ENCODE measurements around the gene MT1X.

The MT1X gene

DNA sequence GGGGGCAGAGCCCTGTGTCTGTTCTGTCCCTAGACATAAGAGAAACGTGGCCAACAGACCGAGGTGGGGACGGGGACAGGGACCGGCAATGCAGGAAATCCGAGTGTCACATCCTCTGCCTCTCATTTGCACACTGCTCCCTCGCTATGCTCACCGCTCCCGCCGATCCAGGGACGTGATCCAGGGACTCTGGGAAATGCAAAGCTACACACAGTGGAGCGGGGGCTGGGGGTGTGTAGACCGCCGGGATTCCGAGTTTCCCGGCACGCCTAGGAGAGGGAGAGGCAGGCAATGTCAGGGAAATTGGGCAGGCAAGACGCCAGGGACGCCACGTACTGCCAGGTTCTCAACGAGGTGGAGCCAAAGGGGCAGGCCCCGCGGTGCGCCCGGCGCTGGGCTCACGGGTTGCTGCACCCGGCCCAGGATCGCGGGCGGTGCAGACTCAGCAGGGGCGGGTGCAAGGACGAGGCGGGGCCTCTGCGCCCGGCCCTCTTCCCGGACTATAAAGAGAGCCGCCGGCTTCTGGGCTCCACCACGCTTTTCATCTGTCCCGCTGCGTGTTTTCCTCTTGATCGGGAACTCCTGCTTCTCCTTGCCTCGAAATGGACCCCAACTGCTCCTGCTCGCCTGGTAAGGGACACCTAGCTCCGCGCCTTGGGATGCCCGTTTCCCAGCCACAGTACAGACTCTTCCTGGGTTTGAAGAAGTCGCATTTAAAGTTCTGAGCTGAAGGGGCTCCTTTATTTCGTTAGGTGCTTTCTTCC lies at the start of gene MT1X:
Gene MT1X (plus strand): TSS at position 532 of the 764 bp plus-strand sequence. CDS start 71 bp downstream, at position 603.
- DNase-seq (ENCODE audit: low read depth in 2 of 2), result peak; percentile 76 to 87

DNA sequence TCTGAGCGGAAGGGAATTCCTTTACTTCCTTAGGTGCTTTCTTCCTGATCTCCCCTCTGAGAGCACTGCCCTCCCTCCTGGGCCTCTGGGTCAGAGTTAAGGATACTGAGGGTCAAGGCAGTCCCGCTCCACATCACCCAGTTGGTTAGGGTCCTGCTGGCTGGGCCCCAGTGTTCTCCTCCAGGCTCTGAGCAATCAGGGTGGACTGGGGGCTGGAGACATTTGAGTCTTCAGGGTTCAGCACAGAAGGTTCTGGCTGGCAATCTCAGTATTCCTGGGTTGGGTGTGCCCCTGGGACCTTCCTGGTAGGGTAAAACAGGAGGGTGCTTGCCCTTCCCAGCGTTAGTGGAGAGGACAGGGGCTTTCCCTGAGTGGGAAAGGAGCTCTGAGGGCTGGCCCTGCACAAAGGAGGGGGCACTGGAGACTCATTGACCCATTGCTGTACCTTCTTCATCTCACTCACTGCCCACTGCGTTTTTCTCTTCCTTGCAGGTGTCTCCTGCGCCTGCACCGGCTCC lies 49.4 kb upstream of the MT1X start:
- DNase-seq (ENCODE audit: low read depth in 2 of 2), result no peak

DNA sequence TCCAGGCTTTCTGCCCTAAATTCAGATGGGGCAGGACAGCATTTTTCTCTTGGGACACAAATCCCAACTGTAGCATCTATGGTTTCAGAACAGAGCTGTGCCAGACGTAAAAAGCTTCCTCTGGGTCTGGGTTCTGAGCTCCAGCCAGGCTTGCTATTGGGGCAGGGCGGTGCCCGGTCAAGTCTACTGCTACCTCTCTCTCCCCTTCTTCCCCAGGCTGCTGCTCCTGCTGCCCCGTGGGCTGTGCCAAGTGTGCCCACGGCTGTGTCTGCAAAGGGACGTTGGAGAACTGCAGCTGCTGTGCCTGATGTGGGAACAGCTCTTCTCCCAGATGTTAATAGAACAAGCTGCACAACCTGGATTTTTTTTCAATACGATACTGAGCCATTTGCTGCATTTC lies 48.7 kb upstream of the MT1X start:
- DNase-seq (ENCODE audit: low read depth in 2 of 2), result no peak

GRCh38 chr16:56634715-56635440 lies 47.4 kb upstream of the MT1X start:
- no peak for DNase-seq (ENCODE audit: low read depth in 2 of 2)

DNA sequence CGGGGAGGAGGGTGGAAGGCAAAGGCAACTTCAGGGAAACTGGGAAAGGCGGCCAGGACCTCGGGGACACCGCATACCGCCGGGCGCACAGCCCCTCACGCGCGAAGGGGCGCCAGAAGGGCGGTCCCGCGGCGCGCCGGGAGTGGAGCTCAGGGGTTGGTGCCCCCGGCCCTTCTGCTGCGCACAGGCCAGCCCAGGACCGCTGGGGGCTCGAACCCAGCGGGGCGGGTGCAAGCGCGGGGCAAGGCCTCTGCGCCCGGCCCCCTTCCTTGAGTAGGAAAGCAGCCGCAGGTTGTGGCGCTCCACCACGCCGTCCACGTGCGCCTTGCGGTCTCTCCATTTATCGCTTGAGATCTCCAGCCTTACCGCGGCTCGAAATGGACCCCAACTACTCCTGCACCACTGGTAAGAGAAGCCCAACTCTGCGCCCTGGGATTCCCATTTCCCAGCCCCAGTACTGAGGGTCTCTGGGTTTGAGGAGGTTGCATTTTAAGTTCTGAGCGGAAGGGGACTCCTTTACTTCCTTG lies 46.8 kb upstream of the MT1X start:
- DNase-seq (ENCODE audit: low read depth in 2 of 2), result no peak

DNA sequence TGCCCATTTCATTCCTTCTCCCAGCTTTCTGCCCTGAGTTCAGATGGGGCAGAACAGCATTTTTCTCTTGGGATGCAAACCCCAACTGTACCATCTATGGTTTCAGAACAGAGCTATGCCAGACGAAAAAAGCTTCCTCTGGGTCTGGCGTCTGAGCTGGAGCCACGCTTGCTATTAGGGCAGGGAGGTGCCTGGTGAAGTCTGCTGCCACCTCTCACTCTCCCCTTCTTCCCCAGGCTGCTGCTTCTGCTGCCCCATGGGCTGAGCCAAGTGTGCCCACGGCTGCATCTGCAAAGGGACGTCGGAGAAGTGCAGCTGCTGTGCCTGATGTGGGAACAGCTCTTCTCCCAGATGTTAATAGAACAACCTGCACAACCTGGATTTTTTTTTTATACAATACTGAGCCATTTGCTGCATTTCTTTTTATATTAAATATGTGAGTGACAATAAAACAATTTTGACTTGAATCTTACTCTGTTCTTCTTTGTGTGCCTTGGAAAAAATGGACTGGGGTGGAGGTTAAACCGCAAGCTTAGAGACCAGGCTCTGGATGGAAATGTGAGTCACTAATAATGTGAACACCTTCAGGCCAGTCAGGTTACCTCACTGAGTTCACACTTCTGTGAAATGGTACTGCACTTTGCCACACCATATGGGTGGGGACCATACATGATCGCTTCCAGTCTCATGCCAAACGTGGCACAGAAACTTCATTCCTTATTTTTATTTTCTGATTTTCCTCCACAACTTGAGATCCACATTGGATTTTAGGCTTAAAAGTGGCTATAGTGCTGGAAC lies 45.5 kb upstream of the MT1X start:
- no peak for DNase-seq (ENCODE audit: low read depth in 2 of 2)

DNA sequence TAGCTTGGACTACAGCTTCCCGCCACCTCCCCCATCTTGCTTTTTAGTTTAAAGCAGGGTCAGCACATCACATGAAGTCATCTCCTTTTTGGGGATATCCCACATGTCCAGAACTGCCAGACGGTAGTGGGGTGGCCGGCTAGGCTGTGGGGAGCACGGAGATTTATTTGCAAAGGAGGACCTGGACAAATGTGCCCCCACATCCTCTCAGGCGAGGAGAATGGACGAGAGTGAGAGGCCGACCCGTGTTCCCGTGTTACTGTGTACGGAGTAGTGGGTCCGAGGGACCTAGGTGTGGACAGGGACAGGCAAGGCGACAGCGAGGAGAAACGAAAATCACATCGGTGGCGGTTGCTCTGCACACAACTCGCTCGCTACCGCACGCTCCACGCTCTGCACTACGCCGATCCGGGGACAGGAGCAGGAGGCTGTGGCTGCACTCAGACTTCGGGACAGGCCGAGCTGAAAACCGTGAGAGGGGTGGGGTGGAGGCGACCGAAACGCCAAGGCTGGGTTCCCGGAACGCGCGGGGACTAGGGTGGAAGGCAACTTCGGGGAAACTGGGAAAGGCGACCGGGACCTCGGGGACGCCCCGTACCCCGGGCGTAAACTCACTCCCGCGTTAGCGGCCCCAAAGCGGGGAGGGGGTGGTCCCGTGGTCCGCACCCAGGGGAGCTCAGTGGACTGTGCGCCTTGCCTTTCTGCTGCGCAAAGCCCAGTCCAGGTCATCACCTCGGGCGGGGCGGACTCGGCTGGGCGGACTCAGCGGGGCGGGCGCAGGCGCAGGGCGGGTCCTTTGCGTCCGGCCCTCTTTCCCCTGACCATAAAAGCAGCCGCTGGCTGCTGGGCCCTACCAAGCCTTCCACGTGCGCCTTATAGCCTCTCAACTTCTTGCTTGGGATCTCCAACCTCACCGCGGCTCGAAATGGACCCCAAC lies 44.2 kb upstream of the MT1X start, which contains the start of gene MT1A:
Gene MT1A (plus strand): TSS at position 853 of the 937 bp plus-strand sequence. CDS start 73 bp downstream, at position 926.
- DNase-seq (ENCODE audit: low read depth in 2 of 2), result no peak

DNA sequence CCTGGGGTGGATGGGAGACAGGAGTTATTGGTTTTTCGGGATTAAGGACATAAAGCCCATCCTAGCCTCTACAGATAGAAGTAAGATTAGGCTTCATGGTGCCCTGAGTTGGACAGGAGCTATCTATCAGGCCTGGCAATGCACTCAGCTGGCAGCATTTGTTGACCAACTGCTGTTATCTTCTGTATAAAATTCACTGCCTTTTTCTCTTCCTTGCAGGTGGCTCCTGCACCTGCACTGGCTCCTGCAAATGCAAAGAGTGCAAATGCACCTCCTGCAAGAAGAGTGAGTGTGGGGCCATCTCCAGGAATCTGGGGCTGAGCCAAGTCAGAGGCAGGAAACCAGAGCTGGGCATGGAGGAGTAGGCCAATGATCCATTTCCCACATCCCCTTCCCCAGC lies 43.2 kb upstream of the MT1X start:
- DNase-seq (ENCODE audit: low read depth in 2 of 2), result no peak

GRCh38 chr16:56640076-56640475 lies 42.2 kb upstream of the MT1X start:
- no peak for DNase-seq (ENCODE audit: low read depth in 2 of 2)

- no peak for DNase-seq (ENCODE audit: low read depth in 2 of 2)
Measured at GRCh38 chr16:56641166-56641565, 41.1 kb upstream of the MT1X start.

DNA sequence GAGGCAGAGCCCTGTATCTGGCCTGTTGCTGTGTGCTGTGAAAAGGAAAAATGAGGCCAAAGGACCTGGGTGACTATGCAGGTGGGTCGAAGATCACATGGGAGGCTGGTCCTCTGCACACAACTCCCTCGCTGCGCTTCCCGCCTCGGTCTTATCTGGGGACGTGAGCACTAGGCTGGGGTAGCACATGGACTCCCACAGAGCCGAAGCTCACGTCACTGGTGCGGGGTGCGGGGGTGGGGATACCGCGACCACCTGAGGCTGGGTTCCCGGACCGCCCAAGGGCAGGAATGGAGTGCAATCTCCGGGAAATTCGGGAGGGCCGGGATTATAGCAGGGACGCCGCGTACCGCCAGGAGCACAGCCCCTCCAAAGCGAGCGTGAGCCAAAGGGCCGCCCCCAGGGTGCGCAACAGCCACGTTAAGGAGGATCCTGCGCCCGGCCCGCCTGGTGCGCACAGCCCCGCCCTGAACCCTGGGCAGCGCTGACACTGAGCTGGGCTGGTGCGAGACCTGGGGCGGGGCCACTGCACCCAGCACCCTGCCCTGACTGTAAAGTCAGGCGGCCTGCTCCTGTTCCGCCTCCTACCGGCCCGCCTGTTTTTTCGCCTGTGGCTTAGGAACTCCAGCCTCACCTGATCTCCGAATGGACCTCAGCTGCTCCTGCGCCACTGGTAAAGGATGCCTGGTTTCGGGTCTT lies 39.0 kb upstream of the MT1X start:
- peak; percentile 54 to 68 for DNase-seq (ENCODE audit: low read depth in 2 of 2)

GRCh38 chr16:56643833-56644232 lies 38.4 kb upstream of the MT1X start:
- DNase-seq (ENCODE audit: low read depth in 2 of 2), result no peak

GRCh38 chr16:56645311-56645710 lies 37.0 kb upstream of the MT1X start:
- DNase-seq (ENCODE audit: low read depth in 2 of 2), result no peak

DNA sequence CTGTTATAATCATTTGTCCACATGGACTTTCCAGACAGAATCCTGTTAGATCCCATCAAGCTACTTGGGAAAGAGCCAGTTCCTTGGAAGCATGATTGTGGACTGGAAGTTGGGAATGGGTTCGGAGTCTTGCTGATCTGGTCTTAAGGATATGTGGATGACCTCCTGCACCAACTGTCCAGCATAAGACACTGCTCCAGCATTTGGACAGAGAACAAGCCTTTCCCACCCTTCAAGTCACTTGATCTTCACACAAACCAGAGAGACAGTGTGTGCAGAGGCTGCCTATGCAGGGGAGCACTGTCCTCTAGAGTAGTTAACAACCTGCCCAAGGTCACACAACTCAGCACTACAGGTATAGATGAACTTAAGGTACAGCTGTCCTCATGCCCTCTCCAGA lies 36.4 kb upstream of the MT1X start:
- no peak for DNase-seq (ENCODE audit: low read depth in 2 of 2)

DNA sequence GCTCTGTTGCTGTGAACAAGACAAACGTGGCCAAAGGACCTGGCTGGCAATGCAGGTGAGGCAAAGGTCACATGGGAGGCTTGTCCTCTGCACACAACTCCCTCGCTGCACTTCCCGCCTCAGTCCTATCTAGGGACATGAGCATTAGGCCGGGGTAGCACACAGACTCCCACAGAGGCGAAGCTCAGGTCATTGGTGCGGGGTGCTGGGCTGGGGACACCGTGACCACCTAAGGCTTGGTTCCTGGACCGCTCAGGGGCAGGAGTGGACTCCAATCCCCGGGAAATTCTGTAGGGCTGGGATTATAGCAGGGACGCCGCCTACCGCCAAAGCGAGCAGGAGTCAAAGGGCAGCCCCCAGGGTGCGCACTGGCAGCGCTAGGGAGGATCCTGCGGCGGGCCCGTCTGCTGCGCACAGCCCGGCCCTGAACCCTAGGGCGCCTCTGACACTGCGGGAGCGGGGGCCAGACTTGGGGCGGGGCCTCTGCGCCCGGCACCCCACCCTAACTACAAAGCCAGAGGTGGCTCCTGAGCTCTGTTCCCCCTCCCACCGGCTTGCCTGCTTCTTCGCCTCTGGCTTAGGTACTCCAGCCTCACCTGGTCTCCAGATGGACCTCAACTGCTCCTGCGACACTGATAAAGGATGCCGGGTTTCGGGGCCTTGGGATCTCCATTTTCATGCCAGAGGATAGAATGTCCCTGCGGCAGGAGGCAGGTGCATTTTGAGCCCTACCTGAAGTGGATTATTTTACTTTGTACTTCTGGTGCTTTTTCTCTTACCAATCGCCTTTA lies 34.4 kb upstream of the MT1X start:
- no peak for DNase-seq (ENCODE audit: low read depth in 2 of 2)

DNA sequence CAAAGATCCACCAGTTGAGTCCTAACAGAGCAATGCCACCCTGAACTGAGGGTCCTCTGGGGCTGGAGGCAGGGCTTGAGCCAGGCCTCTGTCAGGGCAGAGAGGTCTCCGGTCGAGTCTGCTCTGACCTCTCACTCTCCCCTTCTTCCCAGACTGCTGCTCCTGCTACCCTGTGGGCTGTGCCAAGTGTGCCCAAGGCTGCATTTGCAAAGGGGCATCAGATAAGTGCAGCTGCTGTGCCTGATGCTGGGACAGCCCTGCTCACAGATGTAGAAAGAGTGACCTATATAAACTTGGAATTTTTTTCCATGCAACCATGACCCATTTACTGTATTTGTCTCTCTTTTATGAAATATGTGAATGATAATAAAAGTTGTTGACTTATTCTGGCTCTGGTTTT lies 33.0 kb upstream of the MT1X start:
- no peak for DNase-seq (ENCODE audit: low read depth in 2 of 2)

GRCh38 chr16:56649820-56650219 lies 32.5 kb upstream of the MT1X start:
- DNase-seq (ENCODE audit: low read depth in 2 of 2), result no peak

DNA sequence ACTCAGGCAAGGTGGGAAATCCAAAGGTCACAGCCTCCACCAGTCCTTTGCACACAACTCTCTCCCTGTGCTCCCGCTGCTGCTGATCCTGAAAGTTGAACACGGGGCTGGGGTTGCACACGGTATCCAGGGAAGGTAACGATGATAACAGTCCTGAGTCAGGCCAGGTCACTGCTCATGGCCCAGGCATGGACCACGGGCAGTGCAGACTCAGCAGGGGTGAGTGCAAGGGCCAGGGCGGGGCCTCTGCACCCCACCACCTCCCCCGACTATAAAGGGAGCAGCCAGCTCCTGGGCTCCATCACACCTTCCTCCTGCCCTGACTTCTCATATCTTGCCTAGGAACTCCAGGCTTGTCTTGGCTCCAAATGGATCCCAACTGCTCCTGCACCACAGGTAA lies 30.7 kb upstream of the MT1X start, which contains the start of gene MT1B:
Gene MT1B (plus strand): TSS at position 301 of the 400 bp plus-strand sequence. CDS start 68 bp downstream, at position 369.
- no peak for DNase-seq (ENCODE audit: low read depth in 2 of 2)

- DNase-seq (ENCODE audit: low read depth in 2 of 2), result no peak
Measured at GRCh38 chr16:56652600-56652999, 29.7 kb upstream of the MT1X start.

All from stimulated activated CD4-positive, alpha-beta T cell treated with anti-CD3 and anti-CD28 coated beads, Interleukin-1b, Interleukin-23, amount 100 ng/mL, for 4 hours (primary cell).